Type B pancreatic cell (in vitro differentiated cells): ENCODE measurements around the gene CFAP68. TPM values are rescaled to one million over a fixed set of nuclear protein-coding genes. Genes with fewer than 3 reads are reported as not detected.

Experiments used
- DNase-seq: peaks from one replicate; pipeline ENCODE4 v3.0.0; 2021; ENCODE audit warnings: mixed read lengths; ENCODE audit not compliant: unreplicated experiment; ENCODE audit errors: extremely low spot score
- H3K27ac Mint-ChIP-seq: 2 replicates; pipeline ENCODE4 v1.8.0; 2021; ENCODE audit warnings: mild to moderate bottlenecking, mixed read lengths
- H3K27me3 Mint-ChIP-seq: 2 replicates; pipeline ENCODE4 v1.8.0; 2021; ENCODE audit warnings: mixed read lengths
- H3K36me3 Mint-ChIP-seq: 2 replicates; pipeline ENCODE4 v1.8.0; 2021; ENCODE audit warnings: mixed read lengths
- H3K4me1 Mint-ChIP-seq: one replicate; pipeline ENCODE4 v1.8.0; 2021; ENCODE audit warnings: mixed read lengths; ENCODE audit not compliant: unreplicated experiment
- H3K4me3 Mint-ChIP-seq: 2 replicates; pipeline ENCODE4 v1.8.0; 2021; ENCODE audit warnings: mild to moderate bottlenecking, mixed read lengths
- H3K9me3 Mint-ChIP-seq: 2 replicates; pipeline ENCODE4 v1.8.0; 2021; ENCODE audit warnings: mixed read lengths
- total RNA-seq: library from RNA; stranded (reverse); gene quantifications from 2 replicates; pipeline ENCODE4 v1.2.1, GENCODE V29; 2021; ENCODE audit warnings: low replicate concordance
- TF ChIP-seq, protein P1 (sequence below): fragments of 200-600 bp; sonication (generic); conservative IDR thresholded peaks from 2 replicates; pipeline ENCODE4 v1.5.0; 2021; ENCODE audit warnings: antibody characterized with exemption, mild to moderate bottlenecking

CFAP68 gene
- total RNA-seq, 1 donor from 2014 or later: 24.0 TPM

DNA sequence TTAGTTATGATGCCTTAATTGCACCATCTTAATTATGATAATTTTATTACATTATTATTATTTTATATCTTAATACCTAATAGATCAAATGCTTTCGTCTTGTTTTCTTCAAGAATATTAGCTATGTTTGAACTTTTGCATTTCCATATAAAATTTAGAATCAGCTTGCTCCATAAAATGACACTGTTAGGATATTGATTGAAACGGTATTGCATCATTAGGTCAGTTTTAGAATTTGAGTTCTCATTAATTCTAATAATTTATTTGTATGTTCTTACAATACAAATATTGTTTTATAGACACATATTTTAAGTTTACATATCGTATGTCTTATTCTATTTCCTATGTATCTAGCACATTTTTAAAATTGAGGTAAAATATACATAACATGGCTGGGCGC is 6.7 kb downstream of the CFAP68 start:
- no peak overlapping the region for H3K27ac Mint-ChIP-seq
- no peaks in the 10 kb centered on the region for H3K9me3 Mint-ChIP-seq
- H3K4me1 Mint-ChIP-seq: no peaks in the 10 kb centered on the region
- no peaks in the 10 kb centered on the region for H3K27me3 Mint-ChIP-seq
- no peak overlapping the region for H3K4me3 Mint-ChIP-seq
- no peak for DNase-seq
- H3K36me3 Mint-ChIP-seq: no peaks in the 10 kb centered on the region
- TF ChIP-seq, protein P1, sequence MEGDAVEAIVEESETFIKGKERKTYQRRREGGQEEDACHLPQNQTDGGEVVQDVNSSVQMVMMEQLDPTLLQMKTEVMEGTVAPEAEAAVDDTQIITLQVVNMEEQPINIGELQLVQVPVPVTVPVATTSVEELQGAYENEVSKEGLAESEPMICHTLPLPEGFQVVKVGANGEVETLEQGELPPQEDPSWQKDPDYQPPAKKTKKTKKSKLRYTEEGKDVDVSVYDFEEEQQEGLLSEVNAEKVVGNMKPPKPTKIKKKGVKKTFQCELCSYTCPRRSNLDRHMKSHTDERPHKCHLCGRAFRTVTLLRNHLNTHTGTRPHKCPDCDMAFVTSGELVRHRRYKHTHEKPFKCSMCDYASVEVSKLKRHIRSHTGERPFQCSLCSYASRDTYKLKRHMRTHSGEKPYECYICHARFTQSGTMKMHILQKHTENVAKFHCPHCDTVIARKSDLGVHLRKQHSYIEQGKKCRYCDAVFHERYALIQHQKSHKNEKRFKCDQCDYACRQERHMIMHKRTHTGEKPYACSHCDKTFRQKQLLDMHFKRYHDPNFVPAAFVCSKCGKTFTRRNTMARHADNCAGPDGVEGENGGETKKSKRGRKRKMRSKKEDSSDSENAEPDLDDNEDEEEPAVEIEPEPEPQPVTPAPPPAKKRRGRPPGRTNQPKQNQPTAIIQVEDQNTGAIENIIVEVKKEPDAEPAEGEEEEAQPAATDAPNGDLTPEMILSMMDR: no peak

DNA sequence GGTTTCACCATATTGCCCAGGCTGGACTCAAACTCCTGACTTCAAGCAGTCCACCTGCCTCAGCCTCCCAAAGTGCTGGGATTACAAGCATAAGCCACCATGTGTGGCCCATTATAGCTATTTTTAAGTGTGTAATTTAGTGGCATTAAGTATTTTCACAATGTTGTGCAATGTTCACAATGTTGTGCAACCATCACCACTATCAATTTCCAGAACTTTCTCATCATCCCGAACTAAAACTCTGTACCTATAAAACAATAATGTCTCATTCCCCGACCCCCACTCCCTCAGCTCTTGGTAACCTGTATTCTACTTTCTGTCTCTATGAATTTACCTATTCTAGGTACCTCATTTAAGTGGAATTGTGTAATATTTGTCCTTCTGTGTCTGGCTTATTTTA is 7.5 kb downstream of the CFAP68 start:
- Mint-ChIP-seq H3K4me3 (no peak overlapping the region), H3K27me3 (no peaks in the 10 kb centered on the region)

DNA sequence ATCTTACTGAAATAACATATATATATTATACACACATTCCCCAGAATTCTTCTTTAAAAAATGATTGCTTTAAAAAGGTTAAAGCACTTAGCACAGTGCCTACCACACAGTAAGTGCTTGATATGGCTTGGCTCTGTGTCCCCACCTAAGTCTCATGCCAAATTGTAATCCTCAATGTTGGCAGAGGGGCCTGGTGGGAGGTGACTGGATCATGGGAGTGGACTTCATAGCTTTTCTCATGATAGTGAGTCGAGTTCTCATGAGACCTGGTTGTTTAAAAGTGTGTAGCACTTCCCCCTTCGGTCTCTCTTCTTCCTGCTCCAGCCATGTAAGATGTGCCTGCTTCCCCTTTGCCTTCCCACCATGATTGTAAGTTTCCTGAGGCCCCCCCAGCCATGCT is 26.1 kb downstream of the CFAP68 start:
- no peaks in the 10 kb centered on the region for H3K36me3 Mint-ChIP-seq
- peaks cover 6% of the 10 kb centered on the region for H3K4me1 Mint-ChIP-seq
- H3K9me3 Mint-ChIP-seq: peaks cover 3% of the 10 kb centered on the region
- H3K27ac Mint-ChIP-seq: no peak overlapping the region
- H3K4me3 Mint-ChIP-seq: no peak overlapping the region
- H3K27me3 Mint-ChIP-seq: no peaks in the 10 kb centered on the region
- TF ChIP-seq, protein P1: no peak
- no peak for DNase-seq

More for the DNA sequence above, 7.5 kb downstream of the CFAP68 start:
- no peaks in the 10 kb centered on the region for H3K4me1 Mint-ChIP-seq
- no peaks in the 10 kb centered on the region for H3K36me3 Mint-ChIP-seq
- H3K9me3 Mint-ChIP-seq: no peaks in the 10 kb centered on the region
- TF ChIP-seq, protein P1: no peak
- no peak overlapping the region for H3K27ac Mint-ChIP-seq
- no peak for DNase-seq

DNA sequence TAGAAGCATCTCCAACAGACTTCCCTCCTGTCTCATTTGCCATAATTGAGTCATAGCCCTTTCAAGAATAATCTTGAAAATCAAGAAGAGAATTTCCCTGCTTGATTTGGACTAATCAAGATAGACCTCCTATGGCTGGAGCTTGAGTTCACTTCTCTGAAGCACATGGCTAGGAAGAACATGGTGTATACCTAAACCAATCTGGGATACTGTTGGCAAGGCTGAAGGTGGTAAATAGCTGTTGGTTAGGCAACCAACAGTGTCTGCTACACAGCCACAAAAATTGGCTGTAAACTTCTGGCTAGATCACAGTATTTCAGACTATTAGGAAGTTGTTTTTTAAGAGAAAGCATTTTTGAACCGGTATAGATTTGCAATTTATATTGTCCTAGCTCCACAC is 27.3 kb downstream of the CFAP68 start:
- H3K9me3 Mint-ChIP-seq: peaks cover 3% of the 10 kb centered on the region
- H3K27ac Mint-ChIP-seq: no peak overlapping the region
- no peak for DNase-seq

DNA sequence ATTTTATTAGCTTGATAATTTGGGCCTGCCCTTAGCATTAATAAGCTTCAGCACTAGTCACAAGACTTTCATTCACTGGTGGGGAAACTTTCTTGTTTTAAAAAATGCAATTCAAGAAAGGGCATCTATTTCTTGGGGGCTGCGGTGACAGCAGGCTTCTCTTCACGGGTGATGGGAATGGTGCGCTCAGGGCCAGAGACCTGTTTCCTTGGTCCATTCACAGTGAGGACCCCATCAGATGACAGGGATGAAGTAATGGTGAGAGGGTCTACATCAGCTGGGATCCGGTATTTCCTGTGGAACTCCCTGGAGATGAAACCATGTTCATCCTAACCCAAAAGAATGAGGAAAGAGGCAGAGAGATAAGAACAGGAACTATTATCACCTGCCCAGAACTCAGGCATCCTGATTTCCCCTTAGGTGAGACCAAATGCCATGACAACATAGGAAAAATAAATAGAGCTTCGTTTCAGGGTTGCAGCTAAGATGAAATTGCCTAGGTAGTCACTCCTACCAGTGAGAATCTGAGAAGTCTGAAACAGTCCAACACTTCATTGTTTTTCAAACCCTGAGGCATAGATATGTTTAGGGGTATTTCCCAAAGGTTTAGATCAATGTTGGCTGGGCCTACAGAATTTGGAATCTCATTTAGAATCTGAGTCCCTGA is 29.4 kb downstream of the CFAP68 start:
- Mint-ChIP-seq H3K4me1 (peaks cover 17% of the 10 kb centered on the region), H3K27ac (no peak overlapping the region), H3K36me3 (no peaks in the 10 kb centered on the region), H3K27me3 (peaks cover 4% of the 10 kb centered on the region), H3K9me3 (peaks cover 3% of the 10 kb centered on the region), H3K4me3 (no peak overlapping the region)
- DNase-seq: no peak
- TF ChIP-seq, protein P1: no peak

More for the DNA sequence above, 27.3 kb downstream of the CFAP68 start:
- Mint-ChIP-seq H3K27me3 (peaks cover 4% of the 10 kb centered on the region), H3K4me3 (no peak overlapping the region), H3K4me1 (peaks cover 12% of the 10 kb centered on the region), H3K36me3 (no peaks in the 10 kb centered on the region)
- TF ChIP-seq, protein P1: no peak

DNA sequence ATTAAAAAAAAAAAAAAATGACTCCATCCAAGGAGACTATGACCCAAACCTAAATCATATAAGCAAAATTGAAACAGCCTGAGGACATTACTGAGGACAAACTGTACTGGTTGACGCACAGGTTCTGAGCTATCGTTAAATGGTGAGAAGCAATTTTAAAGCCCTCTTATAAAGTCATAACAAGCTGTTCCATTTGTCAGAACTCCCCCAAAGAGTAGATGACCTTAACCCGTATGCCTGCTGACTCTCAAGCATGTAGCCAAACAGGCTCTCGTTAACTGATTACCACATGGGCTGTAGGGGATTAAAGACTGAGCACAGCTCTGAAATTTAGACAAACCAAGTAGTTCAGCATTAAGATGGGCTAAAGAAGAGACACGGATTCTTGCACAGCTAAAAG is 30.0 kb downstream of the CFAP68 start:
- H3K9me3 Mint-ChIP-seq: peaks cover 3% of the 10 kb centered on the region
- no peak overlapping the region for H3K4me3 Mint-ChIP-seq

More for the DNA sequence above, 30.0 kb downstream of the CFAP68 start:
- H3K27ac Mint-ChIP-seq: no peak overlapping the region
- H3K27me3 Mint-ChIP-seq: peaks cover 4% of the 10 kb centered on the region
- DNase-seq: no peak
- peaks cover 21% of the 10 kb centered on the region for H3K4me1 Mint-ChIP-seq
- no peaks in the 10 kb centered on the region for H3K36me3 Mint-ChIP-seq
- TF ChIP-seq, protein P1: no peak
